ENCODE data around the gene LYRM4. TPM values are rescaled to one million over a fixed set of nuclear protein-coding genes. Genes with fewer than 3 reads are reported as not detected.

The LYRM4 gene
- total RNA-seq, 1 donor from 2014 or later = 39.3 TPM

- no peak for TF ChIP-seq CTCF (conservative IDR thresholded peaks at IDR 0.05)
- DNase-seq (ENCODE audit: low read depth, low spot score) = no peak
- Mint-ChIP-seq H3K4me3 (no peak overlapping the region), H3K9me3 (peaks cover 3% of the 10 kb centered on the region), H3K27me3 (ENCODE audit: low read depth) (no peaks in the 10 kb centered on the region), H3K27ac (ENCODE audit: unreplicated experiment) (no peak overlapping the region), H3K36me3 (ENCODE audit: low read depth) (peaks cover 13% of the 10 kb centered on the region), H3K4me1 (peaks cover 29% of the 10 kb centered on the region)
Measured at GRCh38 chr6:5132731-5133130, 128.0 kb downstream of the LYRM4 start.

- Mint-ChIP-seq H3K4me3 (no peak overlapping the region), H3K27ac (ENCODE audit: unreplicated experiment) (no peak overlapping the region), H3K4me1 (peaks cover 24% of the 10 kb centered on the region), H3K27me3 (ENCODE audit: low read depth) (no peaks in the 10 kb centered on the region), H3K36me3 (ENCODE audit: low read depth) (peaks cover 8% of the 10 kb centered on the region), H3K9me3 (no peaks in the 10 kb centered on the region)
- DNase-seq (ENCODE audit: low read depth, low spot score) = no peak
- TF ChIP-seq CTCF (conservative IDR thresholded peaks at IDR 0.05) = no peak
Measured at GRCh38 chr6:5130135-5130866, 130.4 kb downstream of the LYRM4 start.

- H3K4me3 Mint-ChIP-seq = no peak overlapping the region
- H3K36me3 Mint-ChIP-seq (ENCODE audit: low read depth) = peaks cover 3% of the 10 kb centered on the region
- H3K4me1 Mint-ChIP-seq = peaks cover 24% of the 10 kb centered on the region
- H3K27ac Mint-ChIP-seq (ENCODE audit: unreplicated experiment) = no peak overlapping the region
- H3K27me3 Mint-ChIP-seq (ENCODE audit: low read depth) = no peaks in the 10 kb centered on the region
- H3K9me3 Mint-ChIP-seq = no peaks in the 10 kb centered on the region
- DNase-seq (ENCODE audit: low read depth, low spot score) = no peak
- no peak for TF ChIP-seq CTCF (conservative IDR thresholded peaks at IDR 0.05)
Measured at GRCh38 chr6:5128351-5128750, 132.4 kb downstream of the LYRM4 start.

GRCh38 chr6:5127106-5127687 lies 133.6 kb downstream of the LYRM4 start:
- no peak overlapping the region for H3K27ac Mint-ChIP-seq (ENCODE audit: unreplicated experiment)
- H3K4me3 Mint-ChIP-seq = no peak overlapping the region
- no peaks in the 10 kb centered on the region for H3K36me3 Mint-ChIP-seq (ENCODE audit: low read depth)
- no peak for DNase-seq (ENCODE audit: low read depth, low spot score)
- peaks cover 13% of the 10 kb centered on the region for H3K4me1 Mint-ChIP-seq
- TF ChIP-seq CTCF (conservative IDR thresholded peaks at IDR 0.05) = no peak
- H3K9me3 Mint-ChIP-seq = no peaks in the 10 kb centered on the region
- H3K27me3 Mint-ChIP-seq (ENCODE audit: low read depth) = no peaks in the 10 kb centered on the region

GRCh38 chr6:5126214-5126613 lies 134.5 kb downstream of the LYRM4 start:
- peaks cover 5% of the 10 kb centered on the region for H3K4me1 Mint-ChIP-seq
- no peak overlapping the region for H3K27ac Mint-ChIP-seq (ENCODE audit: unreplicated experiment)
- H3K9me3 Mint-ChIP-seq = no peaks in the 10 kb centered on the region
- TF ChIP-seq CTCF (conservative IDR thresholded peaks at IDR 0.05) = no peak
- no peak overlapping the region for H3K4me3 Mint-ChIP-seq
- DNase-seq (ENCODE audit: low read depth, low spot score) = no peak
- H3K36me3 Mint-ChIP-seq (ENCODE audit: low read depth) = no peaks in the 10 kb centered on the region
- H3K27me3 Mint-ChIP-seq (ENCODE audit: low read depth) = no peaks in the 10 kb centered on the region

Measured in neural crest cell (in vitro differentiated cells).